Mesodermal cell (in vitro differentiated cells): ENCODE results near the gene GIT1.

Experiments
- H3K27ac ChIP-seq: 2 replicates; pipeline ENCODE4 v1.7.0; 2013; ENCODE audit warnings: mild to moderate bottlenecking, low read depth, low read length, moderate library complexity; ENCODE audit not compliant: severe bottlenecking
- H3K36me3 ChIP-seq: 2 replicates; pipeline ENCODE4 v1.7.1; 2013; ENCODE audit warnings: mild to moderate bottlenecking, low read length, moderate library complexity; ENCODE audit not compliant: control insufficient read depth, insufficient read depth
- H3K4me1 ChIP-seq: one replicate; pipeline ENCODE4 v1.7.1; 2013; ENCODE audit warnings: mild to moderate bottlenecking, low read length; ENCODE audit not compliant: insufficient read depth, control insufficient read depth, poor library complexity, severe bottlenecking
- H3K4me3 ChIP-seq: 2 replicates; pipeline ENCODE4 v1.7.0; 2013; ENCODE audit warnings: low read length, control low read depth, mild to moderate bottlenecking; ENCODE audit not compliant: insufficient read depth, poor library complexity, severe bottlenecking; ENCODE audit errors: extremely low read depth
- H3K9me3 ChIP-seq: 2 replicates; pipeline ENCODE4 v1.7.1; 2013; ENCODE audit warnings: mild to moderate bottlenecking, low read length, moderate library complexity; ENCODE audit not compliant: control insufficient read depth
- WGBS, 2 experiments: methylation state at CpG; one replicate each; pipeline ENCODE4 v1.1.5; 2013; ENCODE audit warnings: missing lambda C conversion rate in 2 of 2; ENCODE audit not compliant: insufficient coverage in 2 of 2; 5-methylcytosine and 5-hydroxymethylcytosine counted together

The GIT1 gene

DNA sequence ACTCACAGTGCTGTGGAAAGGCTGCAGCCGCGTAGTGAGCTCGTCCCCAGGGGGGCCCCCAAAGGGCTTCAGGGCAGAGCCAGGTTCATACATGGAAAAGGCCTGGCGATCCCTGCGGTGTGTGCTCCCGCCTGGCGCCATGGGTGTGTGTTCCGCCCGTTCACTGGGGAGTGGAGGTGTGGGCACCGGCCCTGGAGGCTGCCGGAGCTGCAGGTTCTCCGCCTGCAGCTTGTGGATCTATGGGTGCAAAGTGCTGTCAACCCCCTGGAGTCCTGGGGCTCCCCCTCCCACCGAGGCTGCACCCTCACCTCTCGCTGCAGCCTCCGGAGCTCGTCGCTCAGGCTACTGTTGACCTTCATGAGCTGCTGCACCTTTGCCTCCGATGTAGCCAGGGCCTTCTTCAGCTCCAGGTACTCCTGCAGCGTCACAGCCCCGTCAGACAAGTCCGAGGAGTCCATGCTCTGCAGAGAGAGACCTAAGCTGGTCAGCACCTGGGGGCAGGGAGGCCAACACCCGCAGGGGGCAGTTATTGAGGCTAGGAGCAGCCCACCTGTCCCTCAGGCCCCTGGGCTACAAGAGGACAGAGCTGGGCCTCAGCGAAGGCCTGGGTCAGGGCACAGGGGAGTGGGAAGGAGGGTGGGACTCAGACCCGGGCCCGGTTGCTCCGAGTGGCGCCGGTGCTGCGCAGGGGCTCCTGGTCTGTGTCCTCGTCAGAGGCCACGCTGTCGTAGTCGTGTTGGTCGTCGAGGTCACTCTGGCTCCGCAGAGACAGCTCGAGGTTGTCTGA is 13.0 kb downstream of the GIT1 start:
- H3K4me1 ChIP-seq: no peaks in the 10 kb centered on the region
- no peak overlapping the region for H3K27ac ChIP-seq
- peaks cover 86% of the 10 kb centered on the region for H3K36me3 ChIP-seq
- no peaks in the 10 kb centered on the region for H3K9me3 ChIP-seq
- 95 to 96% methylated on average over 27 to 36 of the region's 37 CpGs for WGBS, 2 experiments
- no peak overlapping the region for H3K4me3 ChIP-seq

GRCh38 chr17:29575511-29576213 is 13.8 kb downstream of the GIT1 start:
- WGBS, 2 experiments: 91 to 93% methylated on average over 18 to 23 of the region's 28 CpGs
- H3K36me3 ChIP-seq: peaks cover 80% of the 10 kb centered on the region

DNA sequence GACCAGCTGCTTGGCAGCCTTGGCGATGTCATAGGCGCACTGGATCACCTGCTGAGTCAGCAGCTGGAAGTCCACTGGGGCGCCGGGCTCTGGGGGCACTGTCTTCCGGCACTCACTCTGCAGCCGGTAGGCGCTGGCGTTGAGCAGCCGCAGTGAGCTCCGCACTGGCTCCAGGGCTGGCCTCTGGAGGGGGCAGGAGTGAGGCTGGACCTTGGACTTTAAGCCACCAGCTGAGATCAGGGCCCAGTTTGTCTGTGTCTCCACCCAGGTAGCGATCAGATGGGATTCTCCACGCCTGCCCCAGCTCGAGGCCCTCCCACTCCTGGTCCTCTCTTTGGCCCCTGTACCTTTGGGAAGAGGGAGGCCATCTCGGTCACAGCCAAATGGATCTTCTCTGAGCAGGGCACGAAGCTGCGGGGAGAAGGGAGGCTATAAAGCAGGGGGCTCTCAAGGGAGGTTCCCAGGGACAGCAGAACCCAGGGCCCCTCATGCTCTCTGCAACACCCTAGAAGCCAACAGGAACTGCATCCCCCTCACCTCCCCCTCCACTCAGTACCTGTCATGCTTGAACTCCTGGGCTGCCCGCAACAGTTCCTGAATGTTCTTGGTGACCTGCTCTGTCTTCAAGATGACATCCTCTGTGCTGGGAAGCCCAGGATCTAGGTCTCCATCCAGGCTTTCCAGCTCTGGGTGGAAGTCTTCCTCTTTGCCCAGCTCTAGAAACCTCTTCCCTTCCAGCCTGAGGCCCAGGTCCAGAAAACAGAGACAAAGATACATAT is 14.5 kb downstream of the GIT1 start:
- 96 to 97% methylated on average over 14 to 17 of the region's 17 CpGs for WGBS, 2 experiments

More at GRCh38 chr17:29575511-29576213, 13.8 kb downstream of the GIT1 start:
- Histone ChIP-seq H3K9me3 (no peaks in the 10 kb centered on the region), H3K4me3 (no peak overlapping the region), H3K27ac (no peak overlapping the region), H3K4me1 (no peaks in the 10 kb centered on the region)

DNA sequence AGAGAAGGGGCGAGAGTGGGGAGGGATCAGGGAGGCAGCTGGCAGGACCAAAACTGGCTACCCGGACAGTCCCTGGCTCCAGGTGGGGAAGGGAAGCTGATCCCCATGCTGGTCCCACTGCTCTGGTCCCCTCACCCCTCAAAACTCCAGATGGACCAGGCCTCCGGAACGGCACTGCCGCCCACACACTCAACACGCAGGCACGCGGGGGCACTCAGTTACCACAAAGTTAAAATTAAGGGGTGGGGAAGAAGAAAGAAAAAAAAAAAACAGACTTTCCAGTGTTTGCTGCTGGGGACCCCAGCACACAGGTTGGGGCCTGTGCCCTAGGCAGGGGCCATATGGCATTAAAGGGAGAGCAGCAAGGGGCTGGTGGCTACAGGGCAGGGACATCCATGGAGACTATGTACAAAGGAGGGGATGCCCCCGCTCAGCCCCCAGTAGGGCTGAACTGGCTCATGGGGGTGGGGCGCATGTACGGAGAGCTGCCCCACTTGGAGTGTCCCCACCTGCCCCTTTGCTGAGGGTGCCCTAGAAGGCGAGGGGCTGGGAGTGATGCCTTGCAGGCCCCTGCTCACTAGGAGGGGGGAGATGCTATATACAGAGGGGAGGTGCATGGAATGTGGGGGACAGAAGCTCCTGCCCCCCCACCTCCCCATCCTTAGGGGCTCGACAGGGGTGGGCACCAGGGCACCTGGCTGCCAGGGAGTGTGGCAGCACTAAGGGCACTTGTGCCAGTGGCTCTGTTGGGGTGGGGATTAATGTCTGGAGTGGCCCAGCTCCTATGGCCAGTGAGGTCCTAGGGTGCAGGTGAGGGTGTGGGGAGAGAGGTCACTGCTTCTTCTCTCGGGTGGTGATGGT is 15.3 kb downstream of the GIT1 start:
- Histone ChIP-seq H3K9me3 (no peaks in the 10 kb centered on the region), H3K36me3 (peaks cover 67% of the 10 kb centered on the region), H3K27ac (no peak overlapping the region), H3K4me3 (no peak overlapping the region), H3K4me1 (peaks cover 5% of the 10 kb centered on the region)
- 100% methylated on average over 2 to 12 of the region's 14 CpGs for WGBS, 2 experiments

More for the DNA sequence above, 14.5 kb downstream of the GIT1 start:
- Histone ChIP-seq H3K4me1 (no peaks in the 10 kb centered on the region), H3K4me3 (no peak overlapping the region), H3K27ac (no peak overlapping the region), H3K9me3 (no peaks in the 10 kb centered on the region), H3K36me3 (peaks cover 75% of the 10 kb centered on the region)

DNA sequence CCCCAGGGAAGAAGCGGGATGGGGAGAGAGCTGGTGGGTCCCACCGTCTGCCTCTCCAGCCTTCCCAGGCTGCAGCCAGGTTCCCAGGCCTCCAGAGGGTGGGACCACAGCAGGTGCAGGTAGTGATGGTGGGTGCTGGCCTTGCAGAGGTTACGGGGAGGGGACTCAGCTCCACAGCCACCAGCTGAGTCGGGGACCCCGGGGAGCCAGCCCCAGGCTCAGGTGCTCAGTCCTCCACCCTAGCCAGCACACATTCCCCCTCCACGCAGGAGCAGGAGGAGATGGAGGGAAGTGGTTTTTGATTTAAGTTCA is 15.9 kb downstream of the GIT1 start:
- Histone ChIP-seq H3K4me3 (no peak overlapping the region), H3K27ac (no peak overlapping the region), H3K36me3 (peaks cover 62% of the 10 kb centered on the region), H3K9me3 (no peaks in the 10 kb centered on the region), H3K4me1 (peaks cover 6% of the 10 kb centered on the region)
- 94% methylated on average over 2 of the region's 6 CpGs; no CpG with 5 or more reads in 1 of the 2 experiments for WGBS, 2 experiments

GRCh38 chr17:29572691-29573557 is 16.5 kb downstream of the GIT1 start:
- H3K9me3 ChIP-seq: no peaks in the 10 kb centered on the region
- H3K27ac ChIP-seq: peak overlapping the region; percentile 23
- no peak overlapping the region for H3K4me3 ChIP-seq
- H3K36me3 ChIP-seq: peaks cover 57% of the 10 kb centered on the region
- WGBS, 2 experiments: 26 to 42% methylated on average over 23 to 34 of the region's 62 CpGs
- peaks cover 6% of the 10 kb centered on the region for H3K4me1 ChIP-seq

DNA sequence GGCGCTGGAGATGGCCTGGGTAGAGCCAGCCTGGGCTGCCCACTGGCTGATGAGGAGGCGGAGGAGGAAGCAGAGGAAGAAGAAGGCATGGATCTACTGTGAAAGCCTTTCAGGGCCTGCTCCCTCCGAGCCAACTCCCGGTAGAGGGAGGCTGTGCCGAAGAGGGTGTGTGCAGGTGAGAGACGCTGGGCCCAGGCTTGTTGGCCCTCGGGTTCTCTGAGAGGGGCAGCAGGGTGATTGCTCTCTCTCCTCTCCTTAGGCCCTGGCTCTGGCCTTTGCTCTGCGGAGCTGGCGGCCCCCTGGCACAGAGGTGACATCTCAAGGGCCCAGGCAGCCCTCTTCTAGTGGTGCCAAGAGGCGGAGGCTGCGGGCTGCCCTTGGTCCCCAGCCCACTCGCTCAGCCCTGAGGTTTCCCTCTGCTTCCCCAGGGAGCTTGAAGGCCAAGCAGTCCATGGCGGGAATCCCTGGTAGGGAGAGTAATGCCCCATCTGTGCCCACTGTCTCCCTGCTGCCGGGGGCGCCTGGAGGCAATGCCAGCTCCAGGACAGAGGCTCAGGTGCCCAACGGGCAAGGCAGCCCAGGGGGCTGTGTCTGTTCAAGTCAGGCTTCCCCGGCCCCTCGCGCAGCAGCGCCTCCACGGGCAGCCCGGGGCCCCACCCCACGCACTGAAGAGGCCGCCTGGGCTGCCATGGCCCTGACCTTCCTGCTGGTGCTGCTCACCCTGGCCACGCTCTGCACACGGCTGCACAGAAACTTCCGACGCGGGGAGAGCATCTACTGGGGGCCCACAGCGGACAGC is 17.4 kb downstream of the GIT1 start:
- H3K9me3 ChIP-seq: no peaks in the 10 kb centered on the region
- H3K4me1 ChIP-seq: peaks cover 6% of the 10 kb centered on the region
- no peak overlapping the region for H3K27ac ChIP-seq
- peaks cover 48% of the 10 kb centered on the region for H3K36me3 ChIP-seq
- 76 to 78% methylated on average over 19 to 29 of the region's 30 CpGs for WGBS, 2 experiments
- no peak overlapping the region for H3K4me3 ChIP-seq

- peaks cover 42% of the 10 kb centered on the region for H3K36me3 ChIP-seq
- H3K9me3 ChIP-seq: no peaks in the 10 kb centered on the region
- H3K4me1 ChIP-seq: peaks cover 6% of the 10 kb centered on the region
- WGBS, 2 experiments: 91 to 93% methylated on average over 2 to 6 of the region's 6 CpGs
- no peak overlapping the region for H3K27ac ChIP-seq
- no peak overlapping the region for H3K4me3 ChIP-seq
Observed at GRCh38 chr17:29571486-29571882, 18.0 kb downstream of the GIT1 start.

- Histone ChIP-seq H3K4me3 (no peak overlapping the region), H3K36me3 (peaks cover 33% of the 10 kb centered on the region), H3K9me3 (no peaks in the 10 kb centered on the region), H3K4me1 (peaks cover 7% of the 10 kb centered on the region), H3K27ac (no peak overlapping the region)
- WGBS, 2 experiments: 98 to 99% methylated on average over 6 to 7 of the region's 7 CpGs
Observed at GRCh38 chr17:29570521-29570920, 18.9 kb downstream of the GIT1 start.
